BJ (cell line): Measurements from ENCODE around the gene MS4A12. TPM values are rescaled to one million over a fixed set of nuclear protein-coding genes. Genes with fewer than 3 reads are reported as not detected.

ENCODE experiments used
- CTCF ChIA-PET: fragments of 350-600 bp; formaldehyde crosslinking; extraction: SDS; loops from one replicate; lab custom pipeline; 2021; ENCODE audit warnings: antibody characterized with exemption, inconsistent platforms; lab: Yijun Ruan, JAX
- POLR2A ChIA-PET: fragments of 300-600 bp; sonication (Branson Sonifier 250); formaldehyde crosslinking; extraction: SDS; loops from one replicate; lab custom pipeline; 2021; ENCODE audit warnings: antibody characterized with exemption; lab: Charles Lee
- DNase-seq: peaks from one replicate; pipeline ENCODE4 v3.0.0-alpha.2; 2011; ENCODE audit warnings: low read depth
- H3K27me3 ChIP-seq: 2 replicates; pipeline ENCODE4 v1.6.0; 2011; ENCODE audit warnings: low read length; ENCODE audit not compliant: control insufficient read depth, insufficient read depth
- H3K36me3 ChIP-seq: 2 replicates; pipeline ENCODE4 v1.5.1; 2011; ENCODE audit warnings: low read length; ENCODE audit not compliant: control insufficient read depth, insufficient read depth
- H3K4me3 ChIP-seq: 2 replicates; pipeline ENCODE4 v1.5.1; 2011; ENCODE audit warnings: low read depth, mild to moderate bottlenecking, control low read depth, low read length
- polyA plus RNA-seq: library from polyadenylated mRNA; depleted of rRNA; stranded (reverse); fragments of >200 nt; gene quantifications from 2 replicates; pipeline ENCODE4 v1.2.3, GENCODE V29; 2011
- TF ChIP-seq, protein P1 (sequence below): IDR thresholded peaks from 2 replicates; pipeline ENCODE4 v1.5.1; 2011; ENCODE audit warnings: low read depth, mild to moderate bottlenecking, control low read depth, inconsistent platforms, low read length, moderate library complexity; ENCODE audit not compliant: insufficient read depth

Gene MS4A12
- polyA plus RNA-seq, 1 experiment: not detected

DNA sequence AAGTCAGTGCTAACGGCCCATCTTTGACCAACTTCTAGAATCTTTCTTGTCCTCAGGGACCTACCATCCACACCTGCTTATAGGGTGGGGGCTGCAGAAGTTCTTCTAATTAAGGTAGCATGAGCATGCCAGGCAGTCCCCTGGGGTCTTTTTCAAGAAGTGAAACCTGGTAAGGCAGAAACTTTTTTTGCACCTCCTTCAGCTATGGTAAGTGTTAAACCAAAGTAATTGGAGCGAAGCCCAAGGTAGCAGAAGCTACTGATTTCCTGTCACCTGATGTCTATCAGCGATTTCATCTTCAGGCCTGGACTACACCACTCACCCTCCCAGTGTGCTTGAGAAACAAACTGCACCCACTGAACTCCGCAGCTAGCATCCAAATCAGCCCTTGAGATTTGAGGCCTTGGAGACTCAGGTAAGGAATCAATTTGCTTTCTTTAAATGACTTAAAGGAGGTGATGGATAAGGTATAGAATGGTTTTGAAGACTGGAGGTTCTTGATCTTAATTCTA is 37.0 kb upstream of the MS4A12 start, which contains the start of gene MS4A1:
Gene MS4A1 (plus strand): TSS at position 317 of the 512 bp plus-strand sequence. CDS start 6,528 bp downstream, outside the sequence.
- CTCF ChIA-PET: no interaction called here
- H3K4me3 ChIP-seq: no peak within 1 kb of the TSS
- no peaks in the 10 kb centered on the region for H3K36me3 ChIP-seq
- POLR2A ChIA-PET: no interaction called here
- DNase-seq: no peak
- H3K27me3 ChIP-seq: no peaks in the 10 kb centered on the region
- TF ChIP-seq, protein P1, sequence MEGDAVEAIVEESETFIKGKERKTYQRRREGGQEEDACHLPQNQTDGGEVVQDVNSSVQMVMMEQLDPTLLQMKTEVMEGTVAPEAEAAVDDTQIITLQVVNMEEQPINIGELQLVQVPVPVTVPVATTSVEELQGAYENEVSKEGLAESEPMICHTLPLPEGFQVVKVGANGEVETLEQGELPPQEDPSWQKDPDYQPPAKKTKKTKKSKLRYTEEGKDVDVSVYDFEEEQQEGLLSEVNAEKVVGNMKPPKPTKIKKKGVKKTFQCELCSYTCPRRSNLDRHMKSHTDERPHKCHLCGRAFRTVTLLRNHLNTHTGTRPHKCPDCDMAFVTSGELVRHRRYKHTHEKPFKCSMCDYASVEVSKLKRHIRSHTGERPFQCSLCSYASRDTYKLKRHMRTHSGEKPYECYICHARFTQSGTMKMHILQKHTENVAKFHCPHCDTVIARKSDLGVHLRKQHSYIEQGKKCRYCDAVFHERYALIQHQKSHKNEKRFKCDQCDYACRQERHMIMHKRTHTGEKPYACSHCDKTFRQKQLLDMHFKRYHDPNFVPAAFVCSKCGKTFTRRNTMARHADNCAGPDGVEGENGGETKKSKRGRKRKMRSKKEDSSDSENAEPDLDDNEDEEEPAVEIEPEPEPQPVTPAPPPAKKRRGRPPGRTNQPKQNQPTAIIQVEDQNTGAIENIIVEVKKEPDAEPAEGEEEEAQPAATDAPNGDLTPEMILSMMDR: no peak

DNA sequence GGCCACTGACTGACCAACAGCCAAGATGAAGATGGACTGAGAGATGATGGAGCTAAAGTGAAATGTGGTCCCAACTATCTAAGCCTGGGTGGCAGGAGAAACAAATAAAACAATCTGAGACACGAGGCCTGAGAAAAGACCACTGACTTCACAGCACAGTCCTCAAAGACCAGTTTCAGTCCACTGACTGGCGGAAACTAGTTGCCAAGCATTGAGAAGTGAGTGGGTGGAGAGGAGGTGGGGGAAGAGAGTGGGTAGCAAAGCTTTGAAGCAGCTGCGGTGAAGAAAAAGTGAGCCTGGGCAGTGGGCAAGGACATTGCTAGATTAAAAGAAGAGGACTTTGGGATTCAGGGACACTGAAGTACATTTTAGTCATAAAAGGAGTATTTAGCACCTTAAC is 35.0 kb upstream of the MS4A12 start:
- Histone ChIP-seq H3K36me3 (no peaks in the 10 kb centered on the region), H3K27me3 (no peaks in the 10 kb centered on the region), H3K4me3 (no peak overlapping the region)
- ChIA-PET POLR2A (no interaction called here), CTCF (no interaction called here)
- DNase-seq: no peak
- TF ChIP-seq, protein P1: no peak

DNA sequence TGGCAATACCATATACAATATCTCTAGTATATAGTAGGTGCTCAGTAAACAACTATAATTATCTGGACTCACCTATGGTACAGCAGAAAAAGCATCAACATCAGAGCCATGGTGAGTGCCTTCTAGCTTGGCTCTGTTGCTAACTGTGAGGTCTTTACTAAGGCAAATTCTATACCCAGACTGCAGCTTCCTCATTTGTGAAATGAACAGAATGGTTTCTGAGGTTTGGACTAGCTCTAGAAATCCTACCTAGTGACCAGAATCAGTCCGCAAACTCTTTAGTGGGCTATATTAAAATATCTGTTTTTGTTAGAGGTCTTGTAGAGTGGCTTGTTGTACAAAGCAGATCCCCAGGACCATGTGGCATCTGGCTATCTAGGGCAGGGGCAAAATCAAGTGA is 33.2 kb upstream of the MS4A12 start:
- POLR2A ChIA-PET: no interaction called here
- no peaks in the 10 kb centered on the region for H3K36me3 ChIP-seq
- no peak overlapping the region for H3K4me3 ChIP-seq
- CTCF ChIA-PET: no interaction called here
- DNase-seq: no peak
- H3K27me3 ChIP-seq: no peaks in the 10 kb centered on the region
- TF ChIP-seq, protein P1: no peak

DNA sequence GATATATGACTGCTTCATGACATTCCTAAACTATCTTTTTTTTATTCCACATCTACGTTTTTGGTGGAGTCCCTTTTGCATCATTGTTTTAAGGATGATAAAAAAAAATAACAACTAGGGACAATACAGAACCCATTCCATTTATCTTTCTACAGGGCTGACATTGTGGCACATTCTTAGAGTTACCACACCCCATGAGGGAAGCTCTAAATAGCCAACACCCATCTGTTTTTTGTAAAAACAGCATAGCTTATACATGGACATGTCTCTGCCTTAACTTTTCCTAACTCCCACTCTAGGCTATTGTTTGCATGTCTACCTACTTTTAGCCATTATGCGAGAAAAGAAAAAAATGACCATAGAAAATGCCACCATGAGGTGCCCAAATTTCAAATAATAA is 23.7 kb upstream of the MS4A12 start:
- H3K4me3 ChIP-seq: no peak overlapping the region
- POLR2A ChIA-PET: no interaction called here
- H3K36me3 ChIP-seq: no peaks in the 10 kb centered on the region
- no peak for DNase-seq
- H3K27me3 ChIP-seq: no peaks in the 10 kb centered on the region
- TF ChIP-seq, protein P1: no peak
- CTCF ChIA-PET: no interaction called here

DNA sequence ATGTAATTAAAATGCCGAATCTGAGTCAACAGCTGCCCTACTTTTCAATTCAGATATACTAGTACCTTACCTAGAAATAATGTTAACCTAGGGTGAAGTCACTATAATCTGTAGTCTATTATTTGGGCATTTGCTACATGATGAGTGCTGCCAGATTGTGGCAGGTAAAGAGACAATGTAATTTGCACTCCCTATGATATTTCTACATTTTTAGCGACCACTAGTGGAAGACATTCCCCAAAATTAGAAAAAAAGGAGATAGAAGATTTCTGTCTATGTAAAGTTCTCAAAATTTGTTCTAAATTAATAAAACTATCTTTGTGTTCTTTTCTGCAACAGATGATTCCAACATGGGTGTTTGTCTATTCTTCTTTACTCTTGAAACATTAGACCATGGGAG is 22.9 kb upstream of the MS4A12 start:
- ChIA-PET CTCF (no interaction called here), POLR2A (no interaction called here)
- H3K36me3 ChIP-seq: no peaks in the 10 kb centered on the region
- DNase-seq: no peak
- no peaks in the 10 kb centered on the region for H3K27me3 ChIP-seq
- TF ChIP-seq, protein P1: no peak
- H3K4me3 ChIP-seq: no peak overlapping the region
